ENCODE results near the gene PPP1R1A. TPM values are rescaled to one million over a fixed set of nuclear protein-coding genes. Genes with fewer than 3 reads are reported as not detected.

Gene PPP1R1A
- polyA plus RNA-seq, 1 donor (not counting 4 experiments of a cell fraction or from before 2014, with no cell fraction given), result not detected

GRCh38 chr12:54529581-54529980, 58.9 kb downstream of the PPP1R1A start:
- Histone ChIP-seq H3K9me3 (ENCODE audit: control insufficient read depth, low read depth, low read length) (no peaks in the 10 kb centered on the region), H3K27me3 (ENCODE audit: control insufficient read depth, extremely low read depth, insufficient read depth, low read length) (peaks cover 15% of the 10 kb centered on the region)
- FAIRE-seq, result no peak

More at GRCh38 chr12:54529581-54529980, 58.9 kb downstream of the PPP1R1A start:
- no peak overlapping the region for H3K9ac ChIP-seq (ENCODE audit: control insufficient read depth, extremely low read depth, insufficient read depth, low read length)
- H3K36me3 ChIP-seq (ENCODE audit: control insufficient read depth in 2 of 2, extremely low read depth in 1 of 2, insufficient read depth in 2 of 2, low read length in 2 of 2), result no peaks in the 10 kb centered on the region
- H3K4me1 ChIP-seq (ENCODE audit: control insufficient read depth, extremely low read depth, insufficient read depth, low read length), result no peaks in the 10 kb centered on the region
- no peaks in the 10 kb centered on the region for H3K9me1 ChIP-seq (ENCODE audit: control insufficient read depth, extremely low read depth, insufficient read depth, low read length)
- TF ChIP-seq EZH2 (IDR thresholded peaks at IDR 0.05; ENCODE audit: low read length) (no peak), CTCF (optimal IDR thresholded peaks at IDR 0.05 in 1 of 3, IDR thresholded peaks at IDR 0.05 in 1 of 3, conservative IDR thresholded peaks at IDR 0.05 in 1 of 3; ENCODE audit: extremely low read depth in 1 of 3, insufficient read depth in 2 of 3, low read length in 3 of 3) (no peak)
- no peak overlapping the region for H2AFZ ChIP-seq (ENCODE audit: control insufficient read depth, low read length)
- DNase-seq (ENCODE audit: low read depth, low spot score), result no peak
- dilution Hi-C loops (cut with MboI; ENCODE audit: extremely low pct_ligation_motif_present, low sequenced_read_pairs), result no loop called here
- H3K79me2 ChIP-seq (ENCODE audit: control insufficient read depth, insufficient read depth, low read length), result no peaks in the 10 kb centered on the region
- H4K20me1 ChIP-seq (ENCODE audit: control insufficient read depth, extremely low read depth, insufficient read depth, low read length), result no peaks in the 10 kb centered on the region
- H3K27ac ChIP-seq (ENCODE audit: control insufficient read depth, insufficient read depth, low read length), result no peak overlapping the region
- no peak overlapping the region for H3K4me2 ChIP-seq (ENCODE audit: control insufficient read depth, extremely low read depth, insufficient read depth, low read depth, low read length)
- H3K4me3 ChIP-seq (ENCODE audit: control insufficient read depth in 2 of 3, extremely low read depth in 1 of 3, insufficient read depth in 2 of 3, low read depth in 1 of 3, low read length in 3 of 3), result no peak overlapping the region

Other genes starting within 250 kb of the PPP1R1A start
- 0.08 to 0.17 TPM (median 0.12 TPM) in 3 replicates for gene GPR84, start 224.2 kb downstream of the PPP1R1A start, polyA plus RNA-seq
- gene ZNF385A, start 203.9 kb downstream of the PPP1R1A start, polyA plus RNA-seq, result 11.4 to 20.1 TPM (median 13.3 TPM) in 3 replicates
- gene ITGA5, start 169.4 kb downstream of the PPP1R1A start, polyA plus RNA-seq, result 47.9 to 107 TPM (median 68.0 TPM) in 3 replicates
- 0.10 TPM in 1 of 3 replicates, not detected in the others for gene GTSF1, start 115.1 kb downstream of the PPP1R1A start, polyA plus RNA-seq
- gene NCKAP1L, start 90.9 kb downstream of the PPP1R1A start, polyA plus RNA-seq, result 0.03 TPM in 1 of 3 replicates, not detected in the others
- not detected in 3 replicates for gene PDE1B, start 39.1 kb downstream of the PPP1R1A start, polyA plus RNA-seq
- gene LACRT, start 46.2 kb upstream of the PPP1R1A start, polyA plus RNA-seq, result not detected in 3 replicates
- not detected in 3 replicates for gene DCD, start 59.7 kb upstream of the PPP1R1A start, polyA plus RNA-seq